HepG2 (cell line): ENCODE measurements around the gene SNX10. TPM values are rescaled to one million over a fixed set of nuclear protein-coding genes. Genes with fewer than 3 reads are reported as not detected.

Experiments used
- CENPX ChIP-seq: sonication (generic); formaldehyde crosslinking; IDR thresholded peaks from 2 replicates; pipeline ENCODE4 v1.9.0; 2021; ENCODE audit warnings: mild to moderate bottlenecking, missing genetic modification reagents, moderate library complexity
- DMAP1 ChIP-seq: IDR thresholded peaks from 2 replicates; pipeline ENCODE4 v1.6.1; 2016
- ELF3 ChIP-seq: IDR thresholded peaks from 2 replicates; pipeline ENCODE4 v1.6.1; 2016; ENCODE audit warnings: missing genetic modification reagents, missing compliant biosample characterization
- IRF2 ChIP-seq: IDR thresholded peaks from 2 replicates; pipeline ENCODE4 v1.6.1; 2018; ENCODE audit warnings: missing genetic modification reagents, missing compliant biosample characterization
- MAFK ChIP-seq, 2 experiments: IDR thresholded peaks in 1 of 2; conservative IDR thresholded peaks in 1 of 2; 2 replicates each; pipeline ENCODE4 v1.6.1; 2011; ENCODE audit warnings: improper control_type of control experiment in 2 of 2, low read length in 2 of 2
- ONECUT2 ChIP-seq: sonication (generic); formaldehyde crosslinking; IDR thresholded peaks from 2 replicates; pipeline ENCODE4 v1.4.0; 2020; ENCODE audit warnings: missing genetic modification reagents
- RXRB ChIP-seq: IDR thresholded peaks from 2 replicates; pipeline ENCODE4 v1.6.1; 2016; ENCODE audit warnings: borderline replicate concordance, missing genetic modification reagents, missing compliant biosample characterization
- ZNF101 ChIP-seq: sonication (generic); formaldehyde crosslinking; IDR thresholded peaks from 2 replicates; pipeline ENCODE4 v1.4.0; 2020; ENCODE audit warnings: mild to moderate bottlenecking, low read depth, missing genetic modification reagents, borderline replicate concordance
- ZNF282 ChIP-seq: fragments of 450-650 bp; IDR thresholded peaks from 2 replicates; pipeline ENCODE4 v1.6.1; 2018; ENCODE audit not compliant: partially characterized antibody
- ZNF333 ChIP-seq: sonication (generic); formaldehyde crosslinking; IDR thresholded peaks from 2 replicates; pipeline ENCODE4 v1.4.0; 2020; ENCODE audit warnings: mild to moderate bottlenecking, missing genetic modification reagents, borderline replicate concordance
- ZNF431 ChIP-seq: sonication (generic); formaldehyde crosslinking; IDR thresholded peaks from 2 replicates; pipeline ENCODE4 v1.9.0; 2022; ENCODE audit warnings: missing genetic modification reagents, low read depth, mild to moderate bottlenecking, borderline replicate concordance
- polyA plus RNA-seq, 8 experiments: library from polyadenylated mRNA; depleted of rRNA in 3 of 8; stranded (reverse) in 7 of 8; unstranded in 1 of 8; fragments of >200 nt; fragmentation: Illumina TruSeq in 4 of 8; extraction: Trizol in 4 of 8; gene quantifications; 2 replicates each; pipeline versions ENCODE4 v1.2.1 to v1.2.3, GENCODE V29; 2011 to 2016; ENCODE audit warnings: low read depth in 4 of 8, missing spikeins in 1 of 8, mixed read lengths in 1 of 8; ENCODE audit not compliant: insufficient read depth in 1 of 8
- total RNA-seq, 5 experiments: library from RNA; depleted of rRNA; stranded (reverse); fragments of >200 nt; fragmentation: Illumina TruSeq; extraction: Trizol; gene quantifications; 2 replicates each; pipeline ENCODE4 v1.2.3, GENCODE V29; 2016; ENCODE audit warnings: low read depth in 1 of 5
- TF ChIP-seq, protein P1 (sequence below): sonication (generic); formaldehyde crosslinking; IDR thresholded peaks from 2 replicates; pipeline ENCODE4 v1.8.1; 2022; ENCODE audit warnings: low read depth, mild to moderate bottlenecking, missing genetic modification reagents
- TF ChIP-seq, protein P2 (sequence below): IDR thresholded peaks from 2 replicates; pipeline ENCODE4 v1.6.1; 2018; ENCODE audit warnings: missing genetic modification reagents, mild to moderate bottlenecking, missing compliant biosample characterization
- TF ChIP-seq, protein P3 (sequence below): sonication (generic); formaldehyde crosslinking; IDR thresholded peaks from 2 replicates; pipeline ENCODE4 v1.4.0; 2020; ENCODE audit warnings: missing genetic modification reagents, borderline replicate concordance
- TF ChIP-seq, protein P4 (sequence below): sonication (generic); formaldehyde crosslinking; IDR thresholded peaks from 2 replicates; pipeline ENCODE4 v1.4.0; 2020; ENCODE audit warnings: missing genetic modification reagents, borderline replicate concordance
- TF ChIP-seq, protein P5 (sequence below): IDR thresholded peaks from 2 replicates; pipeline ENCODE4 v1.6.1; 2016; ENCODE audit warnings: low read depth
- TF ChIP-seq, protein P6 (sequence below): sonication (generic); formaldehyde crosslinking; IDR thresholded peaks from 2 replicates; pipeline ENCODE4 v1.4.0; 2020; ENCODE audit warnings: missing genetic modification reagents

Gene SNX10
- total and polyA plus RNA-seq, 2 of the 13 experiments (the other 11 are each of a cell fraction or from before 2014, with no cell fraction given): 26.0 to 27.6 TPM

DNA sequence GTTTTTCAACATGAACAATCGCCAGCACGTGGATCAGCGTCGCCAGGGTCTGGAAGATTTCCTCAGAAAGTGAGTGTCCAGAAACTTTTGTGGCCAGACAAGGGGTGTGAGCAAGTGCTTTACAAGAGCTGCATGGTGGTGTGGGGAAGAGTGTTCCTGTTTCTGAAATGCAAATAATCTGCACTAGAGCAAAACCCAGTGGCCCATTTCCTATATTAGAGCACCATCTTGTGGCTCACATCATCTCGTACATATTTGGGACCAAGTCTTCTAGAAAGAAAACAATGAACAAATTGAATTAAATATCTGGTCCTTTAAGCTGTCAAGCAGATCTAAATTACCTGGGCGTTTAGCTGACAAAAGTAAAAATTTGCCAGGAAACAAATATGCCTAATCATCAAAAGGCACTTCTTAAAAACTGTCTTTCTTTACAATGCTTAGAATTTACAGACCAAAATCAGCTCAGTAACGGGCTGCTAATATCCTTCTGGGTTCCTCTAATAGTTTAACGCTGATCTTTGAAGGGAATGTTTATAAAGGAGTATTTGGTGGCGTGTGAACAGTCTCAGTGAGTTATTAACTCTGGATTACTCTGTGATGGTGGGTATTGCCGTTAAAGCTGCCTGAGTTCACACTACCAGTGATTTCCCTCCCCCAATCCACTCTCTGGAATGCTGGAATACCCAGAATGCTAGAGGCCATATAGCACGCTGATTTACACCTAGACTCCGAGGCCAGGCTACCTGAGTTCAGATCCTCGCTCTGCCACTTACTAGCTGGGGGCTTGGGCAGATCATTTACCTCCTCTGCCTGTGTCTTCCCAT lies 73.6 kb downstream of the SNX10 start (continued):
- TF ChIP-seq, protein P1, sequence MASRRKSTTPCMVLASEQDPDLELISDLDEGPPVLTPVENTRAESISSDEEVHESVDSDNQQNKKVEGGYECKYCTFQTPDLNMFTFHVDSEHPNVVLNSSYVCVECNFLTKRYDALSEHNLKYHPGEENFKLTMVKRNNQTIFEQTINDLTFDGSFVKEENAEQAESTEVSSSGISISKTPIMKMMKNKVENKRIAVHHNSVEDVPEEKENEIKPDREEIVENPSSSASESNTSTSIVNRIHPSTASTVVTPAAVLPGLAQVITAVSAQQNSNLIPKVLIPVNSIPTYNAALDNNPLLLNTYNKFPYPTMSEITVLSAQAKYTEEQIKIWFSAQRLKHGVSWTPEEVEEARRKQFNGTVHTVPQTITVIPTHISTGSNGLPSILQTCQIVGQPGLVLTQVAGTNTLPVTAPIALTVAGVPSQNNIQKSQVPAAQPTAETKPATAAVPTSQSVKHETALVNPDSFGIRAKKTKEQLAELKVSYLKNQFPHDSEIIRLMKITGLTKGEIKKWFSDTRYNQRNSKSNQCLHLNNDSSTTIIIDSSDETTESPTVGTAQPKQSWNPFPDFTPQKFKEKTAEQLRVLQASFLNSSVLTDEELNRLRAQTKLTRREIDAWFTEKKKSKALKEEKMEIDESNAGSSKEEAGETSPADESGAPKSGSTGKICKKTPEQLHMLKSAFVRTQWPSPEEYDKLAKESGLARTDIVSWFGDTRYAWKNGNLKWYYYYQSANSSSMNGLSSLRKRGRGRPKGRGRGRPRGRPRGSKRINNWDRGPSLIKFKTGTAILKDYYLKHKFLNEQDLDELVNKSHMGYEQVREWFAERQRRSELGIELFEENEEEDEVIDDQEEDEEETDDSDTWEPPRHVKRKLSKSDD (CRISPR knock-in tag): no peak
- TF ChIP-seq, protein P2, sequence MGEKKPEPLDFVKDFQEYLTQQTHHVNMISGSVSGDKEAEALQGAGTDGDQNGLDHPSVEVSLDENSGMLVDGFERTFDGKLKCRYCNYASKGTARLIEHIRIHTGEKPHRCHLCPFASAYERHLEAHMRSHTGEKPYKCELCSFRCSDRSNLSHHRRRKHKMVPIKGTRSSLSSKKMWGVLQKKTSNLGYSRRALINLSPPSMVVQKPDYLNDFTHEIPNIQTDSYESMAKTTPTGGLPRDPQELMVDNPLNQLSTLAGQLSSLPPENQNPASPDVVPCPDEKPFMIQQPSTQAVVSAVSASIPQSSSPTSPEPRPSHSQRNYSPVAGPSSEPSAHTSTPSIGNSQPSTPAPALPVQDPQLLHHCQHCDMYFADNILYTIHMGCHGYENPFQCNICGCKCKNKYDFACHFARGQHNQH (CRISPR knock-in tag): no peak
- peak; percentile 34; the same call in 1 of the 2 replicates for TF ChIP-seq RXRB (CRISPR knock-in tag)
- peak; percentile 30; the same call in 1 of the 2 replicates for TF ChIP-seq ELF3 (CRISPR knock-in tag)
- TF ChIP-seq, protein P3, sequence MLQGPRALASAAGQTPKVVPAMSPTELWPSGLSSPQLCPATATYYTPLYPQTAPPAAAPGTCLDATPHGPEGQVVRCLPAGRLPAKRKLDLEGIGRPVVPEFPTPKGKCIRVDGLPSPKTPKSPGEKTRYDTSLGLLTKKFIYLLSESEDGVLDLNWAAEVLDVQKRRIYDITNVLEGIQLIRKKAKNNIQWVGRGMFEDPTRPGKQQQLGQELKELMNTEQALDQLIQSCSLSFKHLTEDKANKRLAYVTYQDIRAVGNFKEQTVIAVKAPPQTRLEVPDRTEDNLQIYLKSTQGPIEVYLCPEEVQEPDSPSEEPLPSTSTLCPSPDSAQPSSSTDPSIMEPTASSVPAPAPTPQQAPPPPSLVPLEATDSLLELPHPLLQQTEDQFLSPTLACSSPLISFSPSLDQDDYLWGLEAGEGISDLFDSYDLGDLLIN (CRISPR knock-in tag): no peak
- TF ChIP-seq DMAP1 (CRISPR knock-in tag): no peak
- TF ChIP-seq ZNF431 (CRISPR knock-in tag): no peak
- TF ChIP-seq ZNF282: no peak
- TF ChIP-seq ZNF333 (CRISPR knock-in tag): no peak
- TF ChIP-seq, protein P4, sequence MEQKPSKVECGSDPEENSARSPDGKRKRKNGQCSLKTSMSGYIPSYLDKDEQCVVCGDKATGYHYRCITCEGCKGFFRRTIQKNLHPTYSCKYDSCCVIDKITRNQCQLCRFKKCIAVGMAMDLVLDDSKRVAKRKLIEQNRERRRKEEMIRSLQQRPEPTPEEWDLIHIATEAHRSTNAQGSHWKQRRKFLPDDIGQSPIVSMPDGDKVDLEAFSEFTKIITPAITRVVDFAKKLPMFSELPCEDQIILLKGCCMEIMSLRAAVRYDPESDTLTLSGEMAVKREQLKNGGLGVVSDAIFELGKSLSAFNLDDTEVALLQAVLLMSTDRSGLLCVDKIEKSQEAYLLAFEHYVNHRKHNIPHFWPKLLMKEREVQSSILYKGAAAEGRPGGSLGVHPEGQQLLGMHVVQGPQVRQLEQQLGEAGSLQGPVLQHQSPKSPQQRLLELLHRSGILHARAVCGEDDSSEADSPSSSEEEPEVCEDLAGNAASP (CRISPR knock-in tag): 0 out of 2 replicates have a peak, but pooled peaks have one; percentile 18
- TF ChIP-seq, protein P5, sequence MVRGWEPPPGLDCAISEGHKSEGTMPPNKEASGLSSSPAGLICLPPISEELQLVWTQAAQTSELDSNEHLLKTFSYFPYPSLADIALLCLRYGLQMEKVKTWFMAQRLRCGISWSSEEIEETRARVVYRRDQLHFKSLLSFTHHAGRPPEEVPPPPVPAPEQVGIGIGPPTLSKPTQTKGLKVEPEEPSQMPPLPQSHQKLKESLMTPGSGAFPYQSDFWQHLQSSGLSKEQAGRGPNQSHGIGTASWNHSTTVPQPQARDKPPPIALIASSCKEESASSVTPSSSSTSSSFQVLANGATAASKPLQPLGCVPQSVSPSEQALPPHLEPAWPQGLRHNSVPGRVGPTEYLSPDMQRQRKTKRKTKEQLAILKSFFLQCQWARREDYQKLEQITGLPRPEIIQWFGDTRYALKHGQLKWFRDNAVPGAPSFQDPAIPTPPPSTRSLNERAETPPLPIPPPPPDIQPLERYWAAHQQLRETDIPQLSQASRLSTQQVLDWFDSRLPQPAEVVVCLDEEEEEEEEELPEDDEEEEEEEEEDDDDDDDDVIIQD (CRISPR knock-in tag): no peak
- no peak for TF ChIP-seq ONECUT2 (CRISPR knock-in tag)
- peak; percentile 72 to 87 for TF ChIP-seq MAFK (conservative IDR thresholded peaks at IDR 0.05 in 1 of 2, IDR thresholded peaks at IDR 0.05 in 1 of 2; ENCODE audit: low read length in 2 of 2)
- TF ChIP-seq IRF2 (CRISPR knock-in tag): 0 out of 2 replicates have a peak, but pooled peaks have one; percentile 29
- no peak for TF ChIP-seq ZNF101 (CRISPR knock-in tag)
- TF ChIP-seq CENPX (CRISPR knock-in tag): no peak
- TF ChIP-seq, protein P6, sequence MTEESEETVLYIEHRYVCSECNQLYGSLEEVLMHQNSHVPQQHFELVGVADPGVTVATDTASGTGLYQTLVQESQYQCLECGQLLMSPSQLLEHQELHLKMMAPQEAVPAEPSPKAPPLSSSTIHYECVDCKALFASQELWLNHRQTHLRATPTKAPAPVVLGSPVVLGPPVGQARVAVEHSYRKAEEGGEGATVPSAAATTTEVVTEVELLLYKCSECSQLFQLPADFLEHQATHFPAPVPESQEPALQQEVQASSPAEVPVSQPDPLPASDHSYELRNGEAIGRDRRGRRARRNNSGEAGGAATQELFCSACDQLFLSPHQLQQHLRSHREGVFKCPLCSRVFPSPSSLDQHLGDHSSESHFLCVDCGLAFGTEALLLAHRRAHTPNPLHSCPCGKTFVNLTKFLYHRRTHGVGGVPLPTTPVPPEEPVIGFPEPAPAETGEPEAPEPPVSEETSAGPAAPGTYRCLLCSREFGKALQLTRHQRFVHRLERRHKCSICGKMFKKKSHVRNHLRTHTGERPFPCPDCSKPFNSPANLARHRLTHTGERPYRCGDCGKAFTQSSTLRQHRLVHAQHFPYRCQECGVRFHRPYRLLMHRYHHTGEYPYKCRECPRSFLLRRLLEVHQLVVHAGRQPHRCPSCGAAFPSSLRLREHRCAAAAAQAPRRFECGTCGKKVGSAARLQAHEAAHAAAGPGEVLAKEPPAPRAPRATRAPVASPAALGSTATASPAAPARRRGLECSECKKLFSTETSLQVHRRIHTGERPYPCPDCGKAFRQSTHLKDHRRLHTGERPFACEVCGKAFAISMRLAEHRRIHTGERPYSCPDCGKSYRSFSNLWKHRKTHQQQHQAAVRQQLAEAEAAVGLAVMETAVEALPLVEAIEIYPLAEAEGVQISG (CRISPR knock-in tag): no peak
